ENCODE results near the gene IL20RB. TPM values are rescaled to one million over a fixed set of nuclear protein-coding genes. Genes with fewer than 3 reads are reported as not detected.

IL20RB gene
- total and polyA plus RNA-seq, 4 donors: 0.14 to 1.3 (median 0.33) TPM

DNA sequence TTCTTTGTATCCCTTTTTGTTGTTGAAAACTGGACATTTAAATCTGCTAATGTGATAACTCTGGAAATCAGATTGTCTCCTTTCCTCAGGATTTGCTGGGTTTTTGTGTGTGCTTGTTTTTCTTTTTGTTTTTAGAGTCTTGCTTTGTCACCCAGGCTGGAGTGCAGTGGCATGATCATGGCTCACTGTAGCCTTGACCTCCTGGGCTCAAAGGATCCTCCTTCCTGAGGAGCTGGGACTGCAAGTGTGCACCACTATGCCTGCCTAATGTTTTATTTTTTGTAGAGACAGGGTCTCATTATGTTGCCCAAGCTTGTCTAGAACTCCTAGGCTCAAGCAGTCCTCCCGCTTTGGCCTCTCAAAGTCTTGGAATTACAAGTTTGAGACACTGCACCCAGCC lies 44.6 kb upstream of the IL20RB start (continued):
- TF ChIP-seq, protein P1, sequence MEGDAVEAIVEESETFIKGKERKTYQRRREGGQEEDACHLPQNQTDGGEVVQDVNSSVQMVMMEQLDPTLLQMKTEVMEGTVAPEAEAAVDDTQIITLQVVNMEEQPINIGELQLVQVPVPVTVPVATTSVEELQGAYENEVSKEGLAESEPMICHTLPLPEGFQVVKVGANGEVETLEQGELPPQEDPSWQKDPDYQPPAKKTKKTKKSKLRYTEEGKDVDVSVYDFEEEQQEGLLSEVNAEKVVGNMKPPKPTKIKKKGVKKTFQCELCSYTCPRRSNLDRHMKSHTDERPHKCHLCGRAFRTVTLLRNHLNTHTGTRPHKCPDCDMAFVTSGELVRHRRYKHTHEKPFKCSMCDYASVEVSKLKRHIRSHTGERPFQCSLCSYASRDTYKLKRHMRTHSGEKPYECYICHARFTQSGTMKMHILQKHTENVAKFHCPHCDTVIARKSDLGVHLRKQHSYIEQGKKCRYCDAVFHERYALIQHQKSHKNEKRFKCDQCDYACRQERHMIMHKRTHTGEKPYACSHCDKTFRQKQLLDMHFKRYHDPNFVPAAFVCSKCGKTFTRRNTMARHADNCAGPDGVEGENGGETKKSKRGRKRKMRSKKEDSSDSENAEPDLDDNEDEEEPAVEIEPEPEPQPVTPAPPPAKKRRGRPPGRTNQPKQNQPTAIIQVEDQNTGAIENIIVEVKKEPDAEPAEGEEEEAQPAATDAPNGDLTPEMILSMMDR (IDR thresholded peaks at IDR 0.05; ENCODE audit: low read depth, low read length, missing input control): no peak

DNA sequence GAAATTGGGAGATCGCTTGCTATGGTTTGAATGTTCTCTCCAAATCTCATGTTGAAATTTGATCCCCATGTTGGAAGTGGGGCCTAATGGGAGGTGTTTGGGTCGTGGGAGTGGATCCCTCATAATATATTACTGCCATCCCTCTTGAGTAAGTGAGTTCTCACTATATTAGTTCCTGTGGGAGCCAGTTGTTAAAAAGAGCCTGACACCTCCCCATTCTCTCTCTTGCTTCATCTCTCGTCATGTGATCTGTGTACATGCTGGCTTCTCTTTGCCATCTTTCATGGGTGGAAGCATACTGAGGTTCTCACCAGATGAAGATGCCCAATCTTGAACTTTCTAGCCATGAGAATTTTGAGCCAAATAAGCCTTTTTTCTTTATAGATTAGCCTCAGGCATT lies 43.0 kb upstream of the IL20RB start:
- Histone ChIP-seq H3K9me3 (ENCODE audit: control insufficient read depth in 4 of 4, low read length in 3 of 4) (no peaks in the 10 kb centered on the region), H3K9ac (ENCODE audit: low read depth in 1 of 2, low read length in 2 of 2) (no peak overlapping the region), H3K4me3 (ENCODE audit: low read depth in 1 of 3, low read length in 3 of 3) (no peak overlapping the region), H3K27me3 (ENCODE audit: control insufficient read depth in 4 of 4, insufficient read depth in 4 of 4, low read length in 3 of 4) (no peaks in the 10 kb centered on the region), H3K4me1 (ENCODE audit: control insufficient read depth in 4 of 4, insufficient read depth in 4 of 4, low read length in 3 of 4) (peaks cover 0 to 6% (median 1%) of the 10 kb centered on the region in 4 donors), H3K36me3 (ENCODE audit: control insufficient read depth in 4 of 4, insufficient read depth in 3 of 4, low read depth in 1 of 4, low read length in 3 of 4) (no peaks in the 10 kb centered on the region), H3K27ac (ENCODE audit: low read depth in 1 of 2, low read length in 2 of 2) (no peak overlapping the region)
- TF ChIP-seq HNF4G (IDR thresholded peaks at IDR 0.05): no peak
- TF ChIP-seq NR2F2 (IDR thresholded peaks at IDR 0.05): no peak
- no peak for TF ChIP-seq GABPA (IDR thresholded peaks at IDR 0.05 in 1 of 2, conservative IDR thresholded peaks at IDR 0.05 in 1 of 2)
- no peak for TF ChIP-seq FOXA1 (IDR thresholded peaks at IDR 0.05)
- no peak for DNase-seq (ENCODE audit: low spot score)
- 95% methylated on average over 3 of the region's 3 CpGs for WGBS

DNA sequence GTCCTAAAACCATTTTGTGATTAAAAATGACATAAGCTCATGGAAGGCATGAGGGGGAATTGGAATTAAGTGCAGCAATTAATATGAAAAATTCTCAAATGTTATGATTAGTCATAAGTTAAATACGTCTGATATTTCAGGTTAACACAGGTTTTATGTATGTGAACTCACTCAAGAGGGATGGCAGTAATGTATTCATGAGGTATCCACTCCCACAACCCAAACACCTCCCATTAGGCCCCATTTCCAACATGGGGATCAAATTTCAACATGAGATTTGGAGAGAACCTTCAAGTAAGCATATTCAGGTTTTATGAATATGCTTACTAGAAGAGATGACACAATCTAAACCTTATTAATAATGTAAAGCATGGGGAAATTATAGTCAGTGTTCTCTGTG lies 41.6 kb upstream of the IL20RB start:
- Histone ChIP-seq H3K4me1 (ENCODE audit: control insufficient read depth in 4 of 4, insufficient read depth in 4 of 4, low read length in 3 of 4) (peaks cover 0 to 2% (median 0%) of the 10 kb centered on the region in 4 donors), H3K27ac (ENCODE audit: low read depth in 1 of 2, low read length in 2 of 2) (no peak overlapping the region), H3K9me3 (ENCODE audit: control insufficient read depth in 4 of 4, low read length in 3 of 4) (no peaks in the 10 kb centered on the region), H3K9ac (ENCODE audit: low read depth in 1 of 2, low read length in 2 of 2) (no peak overlapping the region), H3K4me3 (ENCODE audit: low read depth in 1 of 3, low read length in 3 of 3) (no peak overlapping the region), H3K27me3 (ENCODE audit: control insufficient read depth in 4 of 4, insufficient read depth in 4 of 4, low read length in 3 of 4) (no peaks in the 10 kb centered on the region), H3K36me3 (ENCODE audit: control insufficient read depth in 4 of 4, insufficient read depth in 3 of 4, low read depth in 1 of 4, low read length in 3 of 4) (no peaks in the 10 kb centered on the region)
- no peak for TF ChIP-seq TAF1 (conservative IDR thresholded peaks at IDR 0.05)
- DNase-seq (ENCODE audit: low spot score): no peak
- 98% methylated on average over 1 of the region's 1 CpG for WGBS

DNA sequence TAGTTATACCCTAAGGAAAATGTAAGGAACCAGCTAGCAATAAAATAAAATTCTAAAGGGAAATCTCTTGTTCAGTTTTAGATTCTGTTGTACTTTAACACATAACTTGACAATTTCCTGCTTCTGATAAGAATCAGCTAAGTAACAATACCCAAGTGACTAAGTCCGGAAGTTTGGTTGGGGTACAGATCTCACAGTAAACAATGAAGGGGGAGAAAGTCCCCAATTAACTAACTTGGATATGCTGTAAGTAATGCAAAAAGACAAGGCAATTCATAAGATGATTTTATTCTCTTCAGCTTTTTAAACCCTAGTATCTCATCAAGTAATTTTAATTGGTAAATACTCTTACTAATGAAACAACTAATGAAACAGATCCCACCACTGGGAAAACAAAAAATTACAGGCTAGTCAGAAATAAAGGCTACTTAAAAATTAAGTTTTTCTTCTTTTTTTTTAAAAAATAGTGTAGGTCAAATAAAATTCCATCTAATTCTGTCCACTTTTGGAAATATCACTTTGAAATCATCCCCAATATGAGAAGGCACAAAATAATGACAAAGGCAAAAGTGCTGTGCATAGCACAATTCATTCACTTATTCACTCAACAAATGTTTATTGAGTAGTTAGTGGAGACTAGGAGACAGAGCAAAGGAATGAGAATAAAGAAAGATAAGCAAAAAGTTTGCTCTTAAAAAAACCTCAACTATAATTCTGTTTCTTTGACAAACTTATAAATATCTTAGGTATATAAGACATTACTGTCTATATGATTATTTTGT lies 37.8 kb upstream of the IL20RB start:
- no peak for DNase-seq (ENCODE audit: low spot score)
- Histone ChIP-seq H3K4me3 (ENCODE audit: low read depth in 1 of 3, low read length in 3 of 3) (no peak overlapping the region), H3K27ac (ENCODE audit: low read depth in 1 of 2, low read length in 2 of 2) (no peak overlapping the region), H3K36me3 (ENCODE audit: control insufficient read depth in 4 of 4, insufficient read depth in 3 of 4, low read depth in 1 of 4, low read length in 3 of 4) (no peaks in the 10 kb centered on the region), H3K9me3 (ENCODE audit: control insufficient read depth in 4 of 4, low read length in 3 of 4) (no peaks in the 10 kb centered on the region), H3K4me1 (ENCODE audit: control insufficient read depth in 4 of 4, insufficient read depth in 4 of 4, low read length in 3 of 4) (peaks cover 0 to 4% (median 3%) of the 10 kb centered on the region in 4 donors), H3K27me3 (ENCODE audit: control insufficient read depth in 4 of 4, insufficient read depth in 4 of 4, low read length in 3 of 4) (no peaks in the 10 kb centered on the region), H3K9ac (ENCODE audit: low read depth in 1 of 2, low read length in 2 of 2) (no peak overlapping the region)
- 67% methylated on average over 1 of the region's 1 CpG for WGBS
- TF ChIP-seq, protein P1 (IDR thresholded peaks at IDR 0.05; ENCODE audit: low read depth, low read length, missing input control): no peak
- TF ChIP-seq, protein P2, sequence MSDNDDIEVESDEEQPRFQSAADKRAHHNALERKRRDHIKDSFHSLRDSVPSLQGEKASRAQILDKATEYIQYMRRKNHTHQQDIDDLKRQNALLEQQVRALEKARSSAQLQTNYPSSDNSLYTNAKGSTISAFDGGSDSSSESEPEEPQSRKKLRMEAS (IDR thresholded peaks at IDR 0.05): no peak
